GM18511 (cell line): Measurements from ENCODE around the gene NLRC5.
"Not testable (repeated sequence)": the region's sequence is repeated elsewhere in the genome, so short reads cannot be mapped to it uniquely, and the experiment has no call there.

Experiments used
- ATAC-seq: cut with Tn5 transposase; IDR thresholded peaks from one replicate; pipeline ENCODE4 v1.9.1; 2021; ENCODE audit warnings: mild to moderate bottlenecking, moderate library complexity; ENCODE audit not compliant: unreplicated experiment

NLRC5 gene

DNA sequence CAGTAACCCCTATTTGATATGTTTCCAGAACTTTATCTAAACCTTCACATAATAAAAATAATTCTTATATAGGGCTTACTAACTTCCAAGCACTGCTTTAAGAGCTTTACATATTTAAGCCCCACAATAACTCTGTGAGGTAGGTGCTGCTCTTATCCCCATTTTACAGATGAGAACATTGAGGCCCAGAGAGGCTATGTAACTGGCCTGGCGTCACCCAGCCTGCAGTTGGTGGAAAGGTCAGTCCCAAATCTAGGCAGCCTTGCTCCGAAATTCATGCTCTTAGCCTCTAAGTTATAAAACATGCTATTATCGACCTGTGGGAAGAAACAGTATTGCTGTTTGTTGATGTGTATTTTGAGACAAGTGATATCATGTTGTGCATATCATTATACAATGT, 9.0 kb downstream of the NLRC5 start:
- ATAC-seq, result no peak

DNA sequence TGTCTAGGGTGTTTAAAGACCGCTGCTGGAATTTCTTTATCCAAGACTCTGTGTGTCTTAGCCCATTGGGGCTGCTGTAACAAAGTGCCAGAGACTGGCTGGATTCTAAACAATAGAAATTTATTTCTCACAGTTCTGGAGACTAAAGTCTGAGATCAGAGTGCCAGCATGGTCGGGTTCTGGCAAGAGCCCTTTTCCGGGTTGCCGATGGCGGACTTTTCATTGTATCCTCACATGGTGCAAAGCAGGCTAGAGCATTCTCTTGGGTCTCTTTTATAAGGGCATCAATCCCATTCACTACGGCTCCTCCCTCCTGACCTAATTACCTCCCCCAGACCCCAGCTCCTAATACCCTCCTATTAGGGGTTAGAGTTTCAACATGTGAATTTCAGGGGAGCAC, 9.5 kb downstream of the NLRC5 start:
- ATAC-seq, result no peak

GRCh38 chr16:56999409-57000270, 10.3 kb downstream of the NLRC5 start:
- no peak for ATAC-seq

GRCh38 chr16:57000271-57001025, 11.1 kb downstream of the NLRC5 start:
- peak; percentile 62 for ATAC-seq

- ATAC-seq, result no peak
Measured at GRCh38 chr16:57001026-57001679, 11.8 kb downstream of the NLRC5 start.

DNA sequence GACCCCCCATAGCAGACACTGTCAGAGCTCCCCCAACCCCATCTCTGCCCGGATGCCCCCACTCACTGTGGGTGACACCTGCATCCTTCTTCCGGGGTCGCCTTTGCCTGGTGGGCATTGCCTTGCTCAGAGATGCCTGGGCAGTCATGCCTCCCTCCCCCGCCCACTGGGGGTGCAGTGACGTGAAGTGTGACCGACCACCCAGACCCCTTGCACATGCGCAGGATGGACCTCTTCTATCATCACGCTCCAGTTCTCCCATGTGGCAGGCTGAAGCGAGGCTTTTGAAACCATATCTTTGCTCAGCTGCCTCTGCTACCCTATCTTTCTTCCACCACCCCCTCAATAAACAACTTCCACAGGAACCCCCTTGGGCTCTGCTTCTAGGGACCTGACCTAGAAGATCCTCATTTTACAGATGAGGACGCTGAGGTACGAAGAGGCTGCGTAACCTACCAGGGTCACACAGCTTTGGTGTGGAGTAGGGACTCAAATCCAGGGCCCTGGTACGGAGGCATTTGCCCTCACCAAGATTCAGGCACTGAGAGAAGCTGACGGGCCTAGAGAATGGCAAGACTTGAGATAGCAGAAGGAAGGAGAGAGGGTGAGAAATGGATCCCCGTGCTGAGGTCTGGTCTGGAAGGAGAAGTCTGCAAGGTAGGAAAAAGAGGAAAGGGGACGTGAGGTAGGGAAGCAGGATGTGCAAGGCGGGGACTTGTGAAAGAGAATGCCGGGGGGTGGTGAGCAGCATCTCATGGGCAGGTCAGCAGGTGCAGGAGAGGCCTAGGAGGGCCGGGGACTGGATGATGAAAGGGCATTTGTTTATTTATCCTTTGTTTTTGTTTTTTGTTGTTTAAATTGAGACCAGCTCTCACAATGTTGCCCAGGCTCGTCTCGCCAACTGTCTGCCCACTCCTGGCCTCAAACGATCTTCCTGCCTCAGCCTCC, 14.4 kb downstream of the NLRC5 start:
- peak; percentile 27 for ATAC-seq

DNA sequence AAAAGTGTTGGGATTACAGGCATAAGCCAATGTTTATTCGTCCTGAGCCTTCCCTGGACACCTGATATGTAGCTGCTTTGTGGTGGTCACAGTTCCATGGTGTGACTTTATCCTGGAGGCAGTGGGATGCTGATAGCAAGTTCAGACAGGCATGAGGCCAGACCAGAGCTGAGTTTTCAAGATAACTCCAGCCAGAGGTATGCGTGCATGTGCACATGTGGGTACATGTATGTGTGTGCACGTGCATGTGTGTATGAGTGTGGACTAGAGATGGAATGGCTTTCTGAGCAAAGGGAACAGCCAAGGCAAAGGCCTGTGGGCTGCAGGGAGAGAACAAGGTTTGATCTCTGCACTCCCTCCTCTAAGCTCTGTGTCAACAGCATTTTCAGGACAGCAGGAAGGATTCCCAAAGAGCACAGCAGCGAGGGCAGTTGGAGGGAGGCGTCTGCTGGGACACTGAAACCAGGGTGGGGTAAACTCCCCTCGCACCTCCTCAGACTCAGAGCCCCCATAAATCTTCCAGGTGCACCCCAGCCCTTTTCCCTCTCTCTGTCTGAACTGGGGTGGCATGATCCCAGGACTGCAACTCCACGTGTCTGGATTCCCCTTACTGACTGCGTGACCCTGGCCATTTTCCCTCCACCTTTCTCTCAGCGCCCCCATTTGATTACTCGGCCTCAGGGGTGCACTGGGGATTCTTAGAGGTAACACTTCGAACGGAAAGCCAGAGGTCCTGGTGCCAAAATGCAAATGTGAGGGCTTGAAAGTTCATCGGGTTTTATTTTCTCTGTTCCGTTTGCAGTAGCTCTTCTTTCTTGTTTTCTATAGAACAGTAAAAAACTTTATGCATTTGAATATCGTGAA, 15.3 kb downstream of the NLRC5 start:
- ATAC-seq, result no peak

DNA sequence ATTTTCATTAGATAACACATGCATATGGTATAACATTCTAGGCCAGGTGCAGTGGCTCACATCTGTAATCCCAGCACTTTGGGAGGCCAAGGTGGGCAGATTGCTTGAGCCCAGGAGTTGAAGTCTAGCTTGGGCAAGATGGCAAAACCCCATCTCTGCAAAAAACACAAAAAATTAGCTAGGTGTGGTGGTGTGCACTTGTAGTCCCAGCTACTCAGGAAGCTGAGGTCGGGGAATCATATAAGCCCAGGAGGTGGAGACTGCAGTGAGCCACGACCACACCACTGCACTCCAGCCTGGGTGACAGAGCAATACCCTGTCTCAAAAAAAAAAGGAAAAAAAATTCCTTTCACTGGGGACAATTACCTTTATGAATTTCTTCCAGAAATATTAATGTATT, 16.2 kb downstream of the NLRC5 start:
- ATAC-seq, result not testable (repeated sequence)

GRCh38 chr16:57007050-57007449, 17.7 kb downstream of the NLRC5 start:
- ATAC-seq, result no peak

- no peak for ATAC-seq
Measured at GRCh38 chr16:57007530-57007929, 18.2 kb downstream of the NLRC5 start.

DNA sequence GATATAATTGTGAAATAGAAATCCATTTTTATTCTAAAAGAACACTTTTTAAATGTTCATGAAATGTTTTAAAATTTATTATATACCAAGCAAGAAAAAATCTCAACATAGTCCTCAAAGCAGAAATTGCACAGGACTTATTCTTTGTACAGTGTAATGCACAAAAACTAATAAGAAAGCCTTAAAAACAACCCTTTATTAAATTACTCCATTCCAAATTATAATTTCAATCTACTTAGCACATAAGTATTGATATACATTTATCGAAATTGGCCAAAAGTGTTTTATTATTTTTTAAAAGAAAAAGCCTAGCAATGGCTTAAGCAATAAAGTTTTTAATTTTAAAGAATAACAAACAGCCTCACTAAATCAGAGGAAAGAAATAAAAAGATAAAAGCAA, 19.1 kb downstream of the NLRC5 start:
- no peak for ATAC-seq

DNA sequence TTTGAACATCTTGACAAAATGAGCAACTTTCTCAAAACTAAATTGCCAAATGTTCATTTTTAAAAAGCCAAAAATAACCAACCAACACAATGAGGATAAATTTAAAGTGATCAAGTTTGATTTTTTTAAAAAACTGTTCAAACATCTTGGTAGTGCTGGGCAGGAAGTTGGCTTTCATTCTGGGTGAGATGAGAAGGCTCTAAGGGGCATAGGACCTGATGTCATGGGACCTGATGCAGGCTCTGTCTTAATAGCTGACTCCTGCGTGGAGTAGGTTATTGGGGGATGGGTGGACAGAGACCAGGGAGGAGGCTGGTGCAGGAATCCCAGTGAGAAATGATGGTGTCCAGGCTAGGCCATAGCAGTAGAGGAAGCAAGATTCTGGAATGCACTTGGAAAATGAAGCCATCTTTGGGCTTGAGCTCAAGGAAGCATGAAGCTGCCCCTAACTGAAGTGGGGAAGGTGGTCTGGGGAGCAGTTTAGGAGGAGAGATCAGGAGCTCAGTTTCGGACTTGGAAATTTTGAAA, 20.4 kb downstream of the NLRC5 start:
- ATAC-seq, result no peak

DNA sequence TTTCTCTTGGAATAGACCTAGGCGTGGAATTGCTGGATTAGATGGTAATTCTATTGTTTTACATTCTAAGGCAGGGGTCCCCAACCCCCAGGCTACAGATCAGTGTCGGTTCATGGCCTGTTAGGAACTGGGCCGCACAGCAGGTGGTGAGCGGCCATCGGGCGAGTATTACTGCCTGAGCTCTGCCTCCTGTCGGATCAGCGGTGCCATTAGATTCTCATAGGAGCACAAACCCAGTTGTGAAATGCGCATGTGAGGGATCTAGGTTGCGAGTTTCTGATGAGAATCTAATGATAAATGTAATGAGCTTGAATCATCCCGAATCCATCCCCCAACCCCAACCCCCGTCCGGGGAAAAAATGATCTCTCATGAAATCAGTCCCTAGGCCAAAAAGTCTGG, 23.0 kb downstream of the NLRC5 start:
- ATAC-seq, result no peak

DNA sequence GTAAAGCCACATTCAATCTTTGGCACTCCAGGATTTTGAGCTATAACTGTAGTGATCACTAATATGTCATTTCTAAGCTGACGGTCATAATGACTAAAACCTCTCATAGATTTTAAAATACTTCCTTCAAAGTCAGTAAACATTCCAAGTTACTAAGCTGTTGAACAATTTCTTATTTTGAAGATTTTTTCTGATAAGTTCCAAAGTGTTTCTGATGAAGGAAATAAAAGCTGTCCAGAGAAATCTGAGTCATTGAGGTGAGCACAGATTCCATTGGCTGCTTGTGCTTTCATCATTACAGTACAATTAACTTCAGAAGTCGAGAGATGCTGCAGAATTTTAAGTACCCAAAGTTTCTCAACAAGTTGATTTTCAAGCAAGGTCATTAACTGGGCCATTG, 23.9 kb downstream of the NLRC5 start:
- ATAC-seq, result no peak

GRCh38 chr16:57013902-57014301, 24.5 kb downstream of the NLRC5 start:
- ATAC-seq, result no peak

GRCh38 chr16:57016301-57016700, 26.9 kb downstream of the NLRC5 start:
- no peak for ATAC-seq

DNA sequence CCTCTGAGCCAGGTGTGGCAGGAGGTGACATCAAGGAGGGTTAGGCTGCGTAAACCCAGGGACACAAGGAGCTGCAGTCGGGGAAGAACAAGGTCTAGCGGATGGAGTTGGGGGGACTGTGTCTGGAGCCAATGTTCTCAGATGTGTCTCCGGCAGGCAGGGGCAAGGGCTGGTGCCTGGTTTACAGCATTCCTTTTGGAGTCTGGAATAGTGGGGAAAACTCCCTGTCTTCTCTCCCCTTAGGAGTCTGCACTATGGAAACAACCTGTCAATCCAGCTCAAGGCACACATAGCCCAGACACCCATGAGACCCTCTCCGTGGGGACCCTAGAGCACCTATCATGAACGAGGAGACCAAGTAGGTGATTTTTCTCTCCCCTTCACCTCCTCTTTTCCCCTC, 27.5 kb downstream of the NLRC5 start:
- no peak for ATAC-seq

- no peak for ATAC-seq
Measured at GRCh38 chr16:57017251-57017650, 27.9 kb downstream of the NLRC5 start.

- no peak for ATAC-seq
Measured at GRCh38 chr16:57019746-57020145, 30.4 kb downstream of the NLRC5 start.
